ENCODE measurements around the gene LHX5. TPM values are rescaled to one million over a fixed set of nuclear protein-coding genes. Genes with fewer than 3 reads are reported as not detected.

LHX5 gene
- total RNA-seq: not detected
- not detected for polyA plus RNA-seq

- TF ChIP-seq JUND (IDR thresholded peaks at IDR 0.05) (no peak), NR2F2 (IDR thresholded peaks at IDR 0.05) (no peak)
- TF ChIP-seq, protein P1, sequence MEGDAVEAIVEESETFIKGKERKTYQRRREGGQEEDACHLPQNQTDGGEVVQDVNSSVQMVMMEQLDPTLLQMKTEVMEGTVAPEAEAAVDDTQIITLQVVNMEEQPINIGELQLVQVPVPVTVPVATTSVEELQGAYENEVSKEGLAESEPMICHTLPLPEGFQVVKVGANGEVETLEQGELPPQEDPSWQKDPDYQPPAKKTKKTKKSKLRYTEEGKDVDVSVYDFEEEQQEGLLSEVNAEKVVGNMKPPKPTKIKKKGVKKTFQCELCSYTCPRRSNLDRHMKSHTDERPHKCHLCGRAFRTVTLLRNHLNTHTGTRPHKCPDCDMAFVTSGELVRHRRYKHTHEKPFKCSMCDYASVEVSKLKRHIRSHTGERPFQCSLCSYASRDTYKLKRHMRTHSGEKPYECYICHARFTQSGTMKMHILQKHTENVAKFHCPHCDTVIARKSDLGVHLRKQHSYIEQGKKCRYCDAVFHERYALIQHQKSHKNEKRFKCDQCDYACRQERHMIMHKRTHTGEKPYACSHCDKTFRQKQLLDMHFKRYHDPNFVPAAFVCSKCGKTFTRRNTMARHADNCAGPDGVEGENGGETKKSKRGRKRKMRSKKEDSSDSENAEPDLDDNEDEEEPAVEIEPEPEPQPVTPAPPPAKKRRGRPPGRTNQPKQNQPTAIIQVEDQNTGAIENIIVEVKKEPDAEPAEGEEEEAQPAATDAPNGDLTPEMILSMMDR (IDR thresholded peaks at IDR 0.05; ENCODE audit: low read depth, low read length, missing input control): no peak
- peaks cover 15 to 46% (median 22%) of the 10 kb centered on the region in 4 donors for H3K27me3 ChIP-seq (ENCODE audit: control insufficient read depth in 4 of 4, insufficient read depth in 4 of 4, low read length in 3 of 4)
Observed at GRCh38 chr12:113471619-113472171, at the start of gene LHX5. LHX5 (minus strand) TSS chr12:113471871; CDS start chr12:113471498, 373 bp downstream.

DNA sequence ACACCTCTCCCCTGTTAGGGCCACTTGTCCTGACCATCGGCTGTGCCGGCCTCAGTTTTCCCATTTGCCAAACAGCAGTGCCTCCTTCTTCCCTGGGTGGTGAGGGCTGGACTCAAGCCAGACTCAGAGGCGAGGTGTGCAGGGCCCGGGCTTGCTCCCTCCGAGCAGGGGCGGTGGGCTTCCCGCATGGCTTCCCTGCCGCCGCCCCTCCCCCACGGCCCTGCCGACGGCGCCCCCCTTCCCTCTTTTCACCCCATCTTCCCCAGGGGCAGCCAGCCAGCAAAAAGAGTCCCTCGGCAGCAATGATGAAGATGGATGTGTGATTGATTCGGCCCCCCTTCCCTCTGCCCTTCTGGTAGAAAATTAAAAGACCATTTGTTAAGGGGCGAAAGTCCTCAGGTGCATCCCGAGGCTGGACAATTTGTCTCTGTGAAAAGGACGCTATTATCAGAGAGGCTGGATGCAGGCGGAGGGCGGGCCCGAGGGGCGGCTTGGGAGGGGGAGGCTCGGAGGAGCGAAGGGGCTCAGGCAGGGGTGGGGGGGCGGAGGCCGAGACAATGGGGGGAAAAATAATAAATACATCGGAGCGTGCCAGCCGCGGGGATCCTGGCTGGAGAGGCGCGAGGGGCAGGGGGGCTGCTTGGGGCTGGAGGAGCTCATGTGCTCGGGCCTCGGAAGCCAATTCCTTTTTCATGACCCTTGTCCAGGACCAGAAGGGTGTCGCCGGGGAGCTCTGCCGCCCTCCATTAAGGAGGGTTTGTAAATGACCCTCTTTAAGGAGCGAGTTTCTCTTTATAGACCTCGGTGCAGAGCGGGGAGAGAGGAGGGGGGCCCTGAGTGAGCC is 48.0 kb upstream of the LHX5 start:
- Histone ChIP-seq H3K9me3 (ENCODE audit: control insufficient read depth in 4 of 4, low read length in 3 of 4) (peaks cover 0 to 9% (median under 1%) of the 10 kb centered on the region in 4 donors), H3K27ac (ENCODE audit: low read depth in 1 of 2, low read length in 2 of 2) (no peak overlapping the region), H3K4me1 (ENCODE audit: control insufficient read depth in 4 of 4, insufficient read depth in 4 of 4, low read length in 3 of 4) (no peaks in the 10 kb centered on the region), H3K9ac (ENCODE audit: low read depth in 1 of 2, low read length in 2 of 2) (no peak overlapping the region), H3K27me3 (ENCODE audit: control insufficient read depth in 4 of 4, insufficient read depth in 4 of 4, low read length in 3 of 4) (peaks cover 0 to 9% (median 3%) of the 10 kb centered on the region in 4 donors), H3K36me3 (ENCODE audit: control insufficient read depth in 4 of 4, insufficient read depth in 3 of 4, low read depth in 1 of 4, low read length in 3 of 4) (no peaks in the 10 kb centered on the region), H3K4me3 (ENCODE audit: low read depth in 1 of 3, low read length in 3 of 3) (no peak overlapping the region)
- TF ChIP-seq, protein P2, sequence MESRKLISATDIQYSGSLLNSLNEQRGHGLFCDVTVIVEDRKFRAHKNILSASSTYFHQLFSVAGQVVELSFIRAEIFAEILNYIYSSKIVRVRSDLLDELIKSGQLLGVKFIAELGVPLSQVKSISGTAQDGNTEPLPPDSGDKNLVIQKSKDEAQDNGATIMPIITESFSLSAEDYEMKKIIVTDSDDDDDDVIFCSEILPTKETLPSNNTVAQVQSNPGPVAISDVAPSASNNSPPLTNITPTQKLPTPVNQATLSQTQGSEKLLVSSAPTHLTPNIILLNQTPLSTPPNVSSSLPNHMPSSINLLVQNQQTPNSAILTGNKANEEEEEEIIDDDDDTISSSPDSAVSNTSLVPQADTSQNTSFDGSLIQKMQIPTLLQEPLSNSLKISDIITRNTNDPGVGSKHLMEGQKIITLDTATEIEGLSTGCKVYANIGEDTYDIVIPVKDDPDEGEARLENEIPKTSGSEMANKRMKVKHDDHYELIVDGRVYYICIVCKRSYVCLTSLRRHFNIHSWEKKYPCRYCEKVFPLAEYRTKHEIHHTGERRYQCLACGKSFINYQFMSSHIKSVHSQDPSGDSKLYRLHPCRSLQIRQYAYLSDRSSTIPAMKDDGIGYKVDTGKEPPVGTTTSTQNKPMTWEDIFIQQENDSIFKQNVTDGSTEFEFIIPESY (IDR thresholded peaks at IDR 0.05): no peak
- TF ChIP-seq EGR1 (IDR thresholded peaks at IDR 0.05; ENCODE audit: low read depth in 2 of 2): no peak
- 8% methylated on average over 40 of the region's 40 CpGs for WGBS
- DNase-seq (ENCODE audit: low spot score): no peak

More at GRCh38 chr12:113471619-113472171, at the start of gene LHX5:
- H3K36me3 ChIP-seq (ENCODE audit: control insufficient read depth in 4 of 4, insufficient read depth in 3 of 4, low read depth in 1 of 4, low read length in 3 of 4): no peaks in the 10 kb centered on the region
- peaks cover 3 to 15% (median 10%) of the 10 kb centered on the region in 4 donors for H3K4me1 ChIP-seq (ENCODE audit: control insufficient read depth in 4 of 4, insufficient read depth in 4 of 4, low read length in 3 of 4)
- DNase-seq (ENCODE audit: low spot score): no peak
- no peak within 1 kb of the TSS for H3K27ac ChIP-seq (ENCODE audit: low read depth in 1 of 2, low read length in 2 of 2)
- H3K4me3 ChIP-seq (ENCODE audit: low read depth in 1 of 3, low read length in 3 of 3): no peak within 1 kb of the TSS
- 3% methylated on average over 43 of the region's 43 CpGs for WGBS
- H3K9ac ChIP-seq (ENCODE audit: low read depth in 1 of 2, low read length in 2 of 2): no peak within 1 kb of the TSS
- H3K9me3 ChIP-seq (ENCODE audit: control insufficient read depth in 4 of 4, low read length in 3 of 4): no peaks in the 10 kb centered on the region

- Histone ChIP-seq H3K9ac (ENCODE audit: low read depth in 1 of 2, low read length in 2 of 2) (no peak overlapping the region), H3K36me3 (ENCODE audit: control insufficient read depth in 4 of 4, insufficient read depth in 3 of 4, low read depth in 1 of 4, low read length in 3 of 4) (no peaks in the 10 kb centered on the region), H3K4me3 (ENCODE audit: low read depth in 1 of 3, low read length in 3 of 3) (no peak overlapping the region), H3K4me1 (ENCODE audit: control insufficient read depth in 4 of 4, insufficient read depth in 4 of 4, low read length in 3 of 4) (no peaks in the 10 kb centered on the region), H3K27ac (ENCODE audit: low read depth in 1 of 2, low read length in 2 of 2) (no peak overlapping the region), H3K27me3 (ENCODE audit: control insufficient read depth in 4 of 4, insufficient read depth in 4 of 4, low read length in 3 of 4) (peaks cover 0 to 13% (median 3%) of the 10 kb centered on the region in 4 donors), H3K9me3 (ENCODE audit: control insufficient read depth in 4 of 4, low read length in 3 of 4) (peaks cover 0 to 9% (median under 1%) of the 10 kb centered on the region in 4 donors)
- WGBS: 3% methylated on average over 31 of the region's 31 CpGs
- TF ChIP-seq, protein P1 (IDR thresholded peaks at IDR 0.05; ENCODE audit: low read depth, low read length, missing input control): no peak
- TF ChIP-seq, protein P3, sequence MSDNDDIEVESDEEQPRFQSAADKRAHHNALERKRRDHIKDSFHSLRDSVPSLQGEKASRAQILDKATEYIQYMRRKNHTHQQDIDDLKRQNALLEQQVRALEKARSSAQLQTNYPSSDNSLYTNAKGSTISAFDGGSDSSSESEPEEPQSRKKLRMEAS (IDR thresholded peaks at IDR 0.05): no peak
- TF ChIP-seq EGR1 (IDR thresholded peaks at IDR 0.05; ENCODE audit: low read depth in 2 of 2): no peak
- no peak for TF ChIP-seq SP1 (IDR thresholded peaks at IDR 0.05)
- TF ChIP-seq TAF1 (conservative IDR thresholded peaks at IDR 0.05): no peak
- TF ChIP-seq HNF4A (conservative IDR thresholded peaks at IDR 0.05): no peak
- no peak for TF ChIP-seq HNF4G (IDR thresholded peaks at IDR 0.05)
- TF ChIP-seq, protein P2 (IDR thresholded peaks at IDR 0.05): no peak
- no peak for TF ChIP-seq GABPA (IDR thresholded peaks at IDR 0.05 in 1 of 2, conservative IDR thresholded peaks at IDR 0.05 in 1 of 2)
- TF ChIP-seq, protein P4, sequence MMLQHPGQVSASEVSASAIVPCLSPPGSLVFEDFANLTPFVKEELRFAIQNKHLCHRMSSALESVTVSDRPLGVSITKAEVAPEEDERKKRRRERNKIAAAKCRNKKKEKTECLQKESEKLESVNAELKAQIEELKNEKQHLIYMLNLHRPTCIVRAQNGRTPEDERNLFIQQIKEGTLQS (IDR thresholded peaks at IDR 0.05): no peak
- no peak for TF ChIP-seq JUND (IDR thresholded peaks at IDR 0.05)
- DNase-seq (ENCODE audit: low spot score): no peak
Observed at GRCh38 chr12:113515082-113515856, 43.6 kb upstream of the LHX5 start.
